Right cardiac atrium (tissue), 5 donors: ENCODE results near the gene PXK. TPM values are rescaled to one million over a fixed set of nuclear protein-coding genes. Genes with fewer than 3 reads are reported as not detected.
"Not testable (repeated sequence)": the region's sequence is repeated elsewhere in the genome, so short reads cannot be mapped to it uniquely, and the experiment has no call there.

Experiments
- ATAC-seq, 2 donors: fragments of 200-7000 bp; cut with Tn5 transposase; one replicate each; pipeline versions ENCODE4 v1.8.0 to v1.9.1; 2020; ENCODE audit warnings: moderate library complexity in 2 of 2, mild to moderate bottlenecking in 1 of 2
- DNase-seq, 3 donors: peaks; one replicate each; pipeline ENCODE4 v3.0.0-alpha.2; 2020
- H3K27ac ChIP-seq: one replicate; pipeline ENCODE4 v1.5.1; 2013; ENCODE audit warnings: mild to moderate bottlenecking, low read length, control low read depth, moderate library complexity
- H3K27me3 ChIP-seq: one replicate; pipeline ENCODE4 v1.6.1; 2013; ENCODE audit not compliant: control insufficient read depth, insufficient read depth
- H3K4me1 ChIP-seq: one replicate; pipeline ENCODE4 v1.6.1; 2013; ENCODE audit warnings: low read length; ENCODE audit not compliant: control insufficient read depth, insufficient read depth
- H3K4me3 ChIP-seq: one replicate; pipeline ENCODE4 v1.5.1; 2013; ENCODE audit warnings: low read length, control low read depth
- H3K9me3 ChIP-seq: one replicate; pipeline ENCODE4 v1.6.1; 2013; ENCODE audit warnings: low read length; ENCODE audit not compliant: control insufficient read depth
- WGBS: extraction: QIAGEN DNeasy Blood & Tissue Kit; methylation state at CpG from one replicate; pipeline ENCODE4 v1.1.7; 2013; 5-methylcytosine and 5-hydroxymethylcytosine counted together
- intact Hi-C, 4 donors: fragments of 100-400 bp; cut with DNase I; formaldehyde crosslinking; loops; one replicate each; pipeline versions ENCODE4 v1.11.0 to v1.14.0; 2022 to 2023
- long read RNA-seq, 4 donors: library from polyadenylated mRNA; unstranded; transcript quantifications; one replicate each; pipeline ENCODE4 v2.0.0, GENCODE V29; 2020 to 2021
- polyA plus RNA-seq: library from polyadenylated mRNA; stranded (reverse); fragments of 200-250 nt; gene quantifications from one replicate; pipeline ENCODE4 v1.2.3, GENCODE V29; 2013
- total RNA-seq, 4 donors: library from RNA; stranded (reverse); fragmentation: NEBNext Ultra II Directional; extraction: Animal tissue kit (Norgen Biotek cat#: 25700); gene quantifications; one replicate each; pipeline ENCODE4 v1.2.1, GENCODE V29; 2021
- donor health status: healthy with polysubstance abuse.
- donor health status: DM: no; HTN: yes; CAD: no.
- donor health status: DM: no; HTN: no; CAD: no.
- donor health status: DM: no; HTN: yes; CAD: no; lungs with severe emphysema.
- donor health status: DM: yes; HTN: yes; CAD: no.

PXK gene
- total RNA-seq (10 to 100 TPM; 11.4 to 17.3 (median 13.7) TPM), polyA plus RNA-seq (7.7 TPM)
- long read RNA-seq, donor 1, transcript PXK-201 (17 exons, 1,974 nt) = major isoform, 14 of 49 reads
- long read RNA-seq, donor 1, transcript PXK-202 (18 exons, 2,037 nt) = minor isoform, 9 of 49 reads
- long read RNA-seq, donor 1, partial matches to known transcripts = 8 of 49 reads
- long read RNA-seq, donor 1, other reads (novel, unspliced or antisense) = 18 of 49 reads
- long read RNA-seq, donor 2, transcript PXK-202 (18 exons, 2,037 nt) = major isoform, 6 of 16 reads
- long read RNA-seq, donor 2, partial matches to known transcripts = 0 of 16 reads
- long read RNA-seq, donor 2, other reads (novel, unspliced or antisense) = 7 of 16 reads
- long read RNA-seq, donor 3, transcript PXK-202 (18 exons, 2,037 nt) = minor isoform, 6 of 55 reads
- long read RNA-seq, donor 3, transcript PXK-201 (17 exons, 1,974 nt) = major isoform, 10 of 55 reads
- long read RNA-seq, donor 3, partial matches to known transcripts = 26 of 55 reads
- long read RNA-seq, donor 3, other reads (novel, unspliced or antisense) = 12 of 55 reads
- long read RNA-seq, donor 4, partial matches to known transcripts = 0 of 13 reads
- long read RNA-seq, donor 4, other reads (novel, unspliced or antisense) = 5 of 13 reads

- Histone ChIP-seq H3K27ac (peak within 1 kb of the TSS; percentile 41), H3K4me3 (peak within 1 kb of the TSS; percentile 92), H3K27me3 (no peaks in the 10 kb centered on the region), H3K4me1 (peaks cover 4% of the 10 kb centered on the region), H3K9me3 (no peaks in the 10 kb centered on the region)
- under 1% methylated on average over 79 of the region's 79 CpGs for WGBS
- intact Hi-C loops = loop anchor here in 2 of 4 donors (5.0 kb wide), 2 partner anchors 80 to 160 kb away; partner anchors contain the start of gene KCTD6 (in 1 of the 2)
- peak; percentile 84 to 94 (median 94) for DNase-seq
- ATAC-seq = peak; percentile 96 to 97
These were observed at the start of gene PXK for GRCh38 chr3:58332575-58333188. PXK (plus strand) TSS chr3:58332892; CDS start chr3:58332989, 97 bp downstream.

GRCh38 chr3:58285334-58285733, 47.4 kb upstream of the PXK start:
- H3K27me3 ChIP-seq = no peaks in the 10 kb centered on the region
- H3K4me1 ChIP-seq = peaks cover 4% of the 10 kb centered on the region
- 68% methylated on average over 7 of the region's 7 CpGs for WGBS
- DNase-seq = no peak
- intact Hi-C loops = no loop called here
- no peaks in the 10 kb centered on the region for H3K9me3 ChIP-seq
- peak overlapping the region; percentile 59 for H3K27ac ChIP-seq
- peak; percentile 41 to 61 for ATAC-seq
- no peak overlapping the region for H3K4me3 ChIP-seq

GRCh38 chr3:58287354-58287753, 45.3 kb upstream of the PXK start:
- Histone ChIP-seq H3K27me3 (no peaks in the 10 kb centered on the region), H3K4me3 (no peak overlapping the region), H3K9me3 (no peaks in the 10 kb centered on the region), H3K4me1 (peaks cover 4% of the 10 kb centered on the region), H3K27ac (no peak overlapping the region)
- WGBS = 89% methylated on average over 6 of the region's 6 CpGs
- intact Hi-C loops = no loop called here
- peak in 1 of 2 donors; percentile 14 for ATAC-seq
- no peak for DNase-seq

GRCh38 chr3:58288011-58288728, 44.5 kb upstream of the PXK start:
- Histone ChIP-seq H3K27me3 (no peaks in the 10 kb centered on the region), H3K27ac (no peak overlapping the region), H3K9me3 (no peaks in the 10 kb centered on the region), H3K4me1 (peaks cover 4% of the 10 kb centered on the region), H3K4me3 (no peak overlapping the region)
- WGBS = 75% methylated on average over 4 of the region's 4 CpGs
- intact Hi-C loops = no loop called here
- ATAC-seq (peak in 1 of 2 donors; percentile 43), DNase-seq (no peak)

GRCh38 chr3:58288964-58289613, 43.6 kb upstream of the PXK start:
- intact Hi-C loops, H3K27me3 ChIP-seq, H3K4me1 ChIP-seq, H3K9me3 ChIP-seq, H3K27ac ChIP-seq, H3K4me3 ChIP-seq, ATAC-seq, DNase-seq: not testable (repeated sequence)
- 96% methylated on average over 3 of the region's 4 CpGs for WGBS

- H3K27ac ChIP-seq, intact Hi-C loops, DNase-seq, H3K4me1 ChIP-seq, H3K9me3 ChIP-seq, ATAC-seq, H3K27me3 ChIP-seq, H3K4me3 ChIP-seq: not testable (repeated sequence)
- WGBS = 97% methylated on average over 32 of the region's 33 CpGs
These were observed 42.2 kb upstream of the PXK start for GRCh38 chr3:58290446-58290845.

- Histone ChIP-seq H3K4me3 (no peak overlapping the region), H3K27ac (no peak overlapping the region), H3K4me1 (peaks cover 4% of the 10 kb centered on the region), H3K27me3 (no peaks in the 10 kb centered on the region), H3K9me3 (no peaks in the 10 kb centered on the region)
- ATAC-seq = peak in 1 of 2 donors; percentile 43
- 89% methylated on average over 9 of the region's 9 CpGs for WGBS
- intact Hi-C loops = no loop called here
- DNase-seq = no peak
These were observed 40.9 kb upstream of the PXK start for GRCh38 chr3:58291671-58292338.

- H3K4me3 ChIP-seq = no peak overlapping the region
- H3K4me1 ChIP-seq = no peaks in the 10 kb centered on the region
- no peak for DNase-seq
- 89% methylated on average over 10 of the region's 10 CpGs for WGBS
- peak; percentile 10 to 23 for ATAC-seq
- intact Hi-C loops = no loop called here
- H3K27me3 ChIP-seq = no peaks in the 10 kb centered on the region
- no peaks in the 10 kb centered on the region for H3K9me3 ChIP-seq
- H3K27ac ChIP-seq = no peak overlapping the region
These were observed 39.8 kb upstream of the PXK start for GRCh38 chr3:58292866-58293265.

- WGBS = 79% methylated on average over 9 of the region's 9 CpGs
- no peaks in the 10 kb centered on the region for H3K9me3 ChIP-seq
- DNase-seq (no peak), ATAC-seq (no peak)
- no peaks in the 10 kb centered on the region for H3K27me3 ChIP-seq
- intact Hi-C loops = no loop called here
- no peaks in the 10 kb centered on the region for H3K4me1 ChIP-seq
- no peak overlapping the region for H3K27ac ChIP-seq
- no peak overlapping the region for H3K4me3 ChIP-seq
These were observed 39.2 kb upstream of the PXK start for GRCh38 chr3:58293516-58293915.

GRCh38 chr3:58296269-58296668, 36.4 kb upstream of the PXK start:
- Histone ChIP-seq H3K4me3 (no peak overlapping the region), H3K9me3 (no peaks in the 10 kb centered on the region), H3K4me1 (no peaks in the 10 kb centered on the region), H3K27me3 (no peaks in the 10 kb centered on the region), H3K27ac (no peak overlapping the region)
- DNase-seq = no peak
- 63% methylated on average over 5 of the region's 5 CpGs for WGBS
- ATAC-seq = no peak
- intact Hi-C loops = loop anchor here in 2 of 4 donors (2.0 to 5.0 kb wide), 2 partner anchors 109 kb away; no protein-coding TSS in a partner anchor
